ENCODE data around the gene EXOC2. TPM values are rescaled to one million over a fixed set of nuclear protein-coding genes. Genes with fewer than 3 reads are reported as not detected.

The EXOC2 gene
- total RNA-seq, 2 donors from 2014 or later = 13.3 to 14.8 TPM

DNA sequence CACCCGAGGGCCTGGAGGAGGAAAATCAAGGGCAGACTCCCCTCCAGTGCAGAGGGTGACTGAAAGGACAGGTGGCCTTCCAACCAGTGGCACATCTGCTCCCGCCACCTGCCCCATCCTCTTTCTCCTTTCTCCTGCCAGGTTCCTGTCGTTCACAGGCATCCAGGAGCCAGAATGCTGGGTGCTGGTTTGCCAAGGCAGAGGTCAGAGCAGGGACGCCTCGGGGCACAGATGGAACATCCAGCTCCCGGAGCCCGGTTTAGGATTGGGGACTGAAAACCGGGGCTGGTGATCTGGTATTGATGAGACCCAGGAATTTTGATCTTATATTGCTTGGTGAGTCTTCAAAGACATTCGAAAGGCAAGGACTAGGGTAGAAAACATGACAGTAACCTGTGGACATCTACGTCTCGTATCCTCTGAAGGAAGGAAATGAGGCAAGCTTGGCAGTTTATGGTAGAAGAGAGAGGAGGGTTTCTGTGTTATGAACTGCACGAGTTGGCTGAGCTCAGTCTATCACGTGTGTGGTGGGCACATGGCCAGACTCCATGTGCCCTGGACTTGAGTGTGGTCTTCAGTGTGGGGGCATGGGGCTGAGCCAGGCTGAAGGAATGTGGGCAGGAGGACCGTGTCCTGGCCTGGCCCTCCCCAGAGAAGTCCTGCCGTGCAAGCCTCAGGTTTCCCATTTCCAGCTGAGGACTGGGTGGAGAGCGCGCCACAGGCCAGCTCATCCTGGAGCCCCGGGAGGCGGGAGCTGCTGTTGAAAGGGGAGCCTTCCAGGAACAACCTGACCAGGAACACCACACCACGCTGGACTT, 227.2 kb downstream of the EXOC2 start:
- DNase-seq = no peak
- no peak for ATAC-seq
- intact Hi-C loops (cut with DNase I) = no loop called here

DNA sequence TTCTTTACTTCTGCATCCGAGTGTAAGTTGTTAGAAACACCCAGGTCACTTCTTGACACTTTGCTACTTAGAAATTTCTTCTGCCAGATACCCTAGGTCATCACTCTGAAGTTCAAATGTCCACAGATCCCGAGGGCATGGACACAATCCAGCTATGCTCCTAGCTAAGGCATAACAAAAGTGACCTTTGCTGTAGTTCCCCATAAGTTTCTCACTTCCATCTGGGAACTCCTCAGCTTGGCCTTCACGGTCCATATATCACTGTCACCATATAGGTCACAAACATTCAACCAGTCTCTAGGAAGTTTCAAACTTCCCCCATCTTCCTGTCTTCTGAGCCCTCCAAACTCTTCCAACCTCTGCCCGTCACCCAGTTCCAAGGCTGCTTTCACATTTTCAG, 236.1 kb downstream of the EXOC2 start:
- no peak for DNase-seq
- no peak for ATAC-seq
- intact Hi-C loops (cut with DNase I) = no loop called here

DNA sequence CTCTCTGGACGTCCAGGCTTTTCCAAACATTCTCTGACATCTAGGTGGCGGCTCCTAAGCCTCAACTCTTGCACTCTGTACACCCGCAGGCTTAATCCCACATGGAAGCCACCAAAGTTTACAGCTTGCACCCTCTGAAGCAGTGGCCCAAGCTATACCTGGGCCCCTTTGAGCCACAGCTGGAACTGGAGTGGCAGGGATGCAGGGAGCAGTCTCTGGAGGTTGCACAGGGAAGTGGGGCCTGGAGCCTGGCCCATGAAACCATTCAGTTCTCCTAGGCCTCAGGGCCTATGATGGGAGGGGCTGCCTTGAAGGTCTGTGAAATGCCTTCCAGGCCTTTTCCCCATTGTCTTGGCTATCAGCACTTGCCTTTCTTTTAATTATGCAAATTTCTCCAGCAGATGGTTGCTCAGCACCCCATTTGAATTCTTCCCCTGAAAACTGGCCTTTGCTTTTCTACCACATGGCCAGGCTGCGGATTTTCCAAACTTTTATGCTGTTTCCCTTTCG, 236.5 kb downstream of the EXOC2 start:
- intact Hi-C loops (cut with DNase I) = no loop called here
- ATAC-seq (no peak), DNase-seq (no peak)

DNA sequence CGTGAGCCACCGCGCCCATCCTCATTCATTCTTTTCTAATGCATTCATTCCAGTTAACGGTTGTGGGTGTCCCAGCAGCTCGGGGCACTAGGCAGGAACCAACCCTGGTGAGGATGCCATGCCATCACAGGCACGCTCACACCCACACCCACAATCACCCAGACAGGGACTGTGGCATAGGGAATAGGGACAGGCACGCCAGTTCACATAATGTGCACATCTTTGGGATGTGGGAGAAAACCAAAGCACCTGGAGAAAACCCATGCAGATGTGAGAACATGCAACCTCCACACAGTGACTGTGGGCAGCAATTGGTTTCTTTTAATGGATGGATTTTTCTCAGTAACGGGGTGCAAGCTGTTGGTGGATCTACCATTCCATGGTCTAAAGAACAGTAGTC, 237.1 kb downstream of the EXOC2 start:
- intact Hi-C loops (cut with DNase I) = no loop called here
- ATAC-seq (no peak), DNase-seq (no peak)

DNA sequence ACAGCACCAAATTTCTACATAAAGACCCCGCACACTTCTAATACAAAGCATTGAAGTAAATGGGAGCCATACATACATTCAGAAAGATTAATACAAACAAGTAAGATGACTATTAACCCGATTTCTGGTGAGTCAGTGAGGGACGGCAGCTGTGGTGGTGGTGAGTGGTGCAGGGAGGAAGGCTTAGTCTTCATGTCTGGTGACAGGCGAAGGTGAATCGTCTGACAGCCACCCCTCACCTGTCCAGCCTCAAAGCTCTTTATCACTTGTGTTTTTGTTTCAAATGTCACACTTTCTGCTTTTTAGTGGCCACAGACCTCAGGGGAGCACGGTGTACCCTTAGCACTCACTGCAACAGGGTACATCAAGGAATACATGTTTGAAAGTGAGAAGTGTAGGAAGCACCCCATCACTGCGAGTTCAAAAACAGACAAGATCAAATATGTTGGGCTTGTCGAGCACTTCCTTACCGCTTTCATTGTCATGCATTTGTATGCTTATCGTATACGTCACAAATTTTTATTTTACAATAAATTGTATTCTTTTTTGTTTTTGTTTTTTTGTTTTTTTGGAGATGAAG, 237.8 kb downstream of the EXOC2 start:
- no peak for ATAC-seq
- intact Hi-C loops (cut with DNase I) = no loop called here

DNA sequence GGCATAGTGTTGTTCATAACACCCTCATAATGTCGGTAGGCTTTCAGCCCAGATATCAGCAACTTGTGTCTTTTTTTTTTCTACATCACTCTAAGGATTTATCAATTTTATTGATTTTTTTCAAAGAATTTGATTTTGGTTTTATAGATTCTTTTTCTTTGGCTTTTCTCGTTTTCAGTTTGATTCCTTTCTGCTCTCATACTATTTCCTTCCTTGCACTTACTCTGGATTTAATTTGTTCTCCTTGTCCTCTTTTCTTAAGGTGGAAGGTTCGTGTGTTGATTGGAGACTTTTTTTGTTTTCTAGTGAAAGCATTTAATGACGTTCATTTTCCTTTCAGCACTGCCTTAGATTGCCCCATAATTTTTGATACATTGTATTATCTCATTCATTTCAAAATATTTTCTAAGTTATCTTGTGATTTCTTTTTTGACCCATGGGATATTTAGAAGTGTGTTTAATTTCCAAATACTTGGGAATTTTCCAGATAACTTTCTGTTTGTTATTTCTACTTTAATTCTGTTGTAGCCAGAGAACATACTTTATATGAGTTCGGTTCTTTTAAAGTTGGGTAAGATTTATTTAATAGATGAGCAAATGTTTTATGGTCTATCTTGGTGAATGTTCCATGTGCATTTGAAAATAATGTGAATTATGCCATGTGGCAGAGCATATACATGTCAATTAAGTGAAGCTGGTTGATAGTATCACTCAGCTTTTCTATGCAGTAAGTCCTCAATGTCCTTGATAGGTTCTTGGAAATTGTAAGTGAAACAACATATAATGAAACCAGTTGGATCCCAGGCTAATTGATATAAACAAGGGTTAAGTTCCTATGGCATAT, 238.6 kb downstream of the EXOC2 start:
- ATAC-seq (no peak), DNase-seq (no peak)
- intact Hi-C loops (cut with DNase I) = no loop called here

More for the DNA sequence above, 237.8 kb downstream of the EXOC2 start:
- no peak for DNase-seq

DNA sequence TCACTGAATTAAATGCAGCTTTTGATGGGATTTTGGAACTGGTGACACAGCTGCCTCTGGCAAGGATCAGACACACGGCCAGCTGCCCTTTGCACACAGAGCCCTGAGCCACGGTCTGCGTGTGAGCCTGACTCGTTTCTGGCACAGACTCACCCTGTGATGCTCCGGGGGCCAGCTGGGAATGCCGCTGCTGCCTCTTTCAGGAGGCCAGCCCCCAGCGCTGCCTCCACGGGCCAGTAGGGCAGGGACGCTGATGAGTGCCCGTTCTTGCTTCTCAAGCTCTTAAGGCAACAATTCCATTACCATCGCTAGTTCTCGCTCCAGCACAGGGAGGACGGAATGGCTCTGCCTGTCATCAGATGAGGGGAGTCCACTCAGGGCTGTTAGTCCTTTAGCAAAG, 239.8 kb downstream of the EXOC2 start:
- intact Hi-C loops (cut with DNase I) = no loop called here

DNA sequence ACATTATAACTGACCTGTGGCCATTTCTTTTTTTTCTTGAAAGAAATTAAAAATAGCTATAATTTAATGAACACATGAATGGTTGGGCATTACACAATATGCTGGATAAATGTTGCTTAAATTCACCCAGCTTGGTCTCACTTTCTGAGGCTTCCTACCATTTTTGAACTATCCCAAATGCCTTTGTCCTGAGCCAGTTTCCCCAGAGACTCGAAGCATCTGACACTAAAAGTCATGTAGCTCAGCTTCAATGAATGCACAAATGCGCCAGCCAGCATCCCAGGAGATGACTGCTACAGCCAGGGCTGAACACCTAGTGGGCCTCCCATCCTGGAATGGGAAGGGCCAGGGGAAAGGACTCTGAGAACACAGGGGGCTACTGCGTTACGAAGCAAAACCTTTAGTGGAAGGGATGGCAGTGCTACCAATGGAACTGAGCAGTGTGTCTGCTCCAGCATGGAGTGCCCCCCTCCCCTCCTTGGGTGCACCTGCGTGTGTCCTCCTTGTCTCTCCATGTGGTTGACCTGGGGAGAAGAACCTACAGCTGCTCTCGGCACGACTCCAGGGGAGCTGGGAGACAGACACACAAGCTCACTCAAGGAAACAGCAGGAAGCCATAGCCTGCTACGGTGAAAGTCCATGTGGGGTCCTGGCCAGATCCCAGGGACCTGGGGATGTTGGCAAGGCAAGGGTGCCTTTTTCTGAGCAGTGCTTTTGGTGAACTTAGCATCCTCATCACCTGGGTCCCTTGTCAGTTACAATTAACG, 240.5 kb downstream of the EXOC2 start:
- intact Hi-C loops (cut with DNase I) = no loop called here
- ATAC-seq (peak in 1 of 2 donors; percentile 10), DNase-seq (no peak)

More for the DNA sequence above, 239.8 kb downstream of the EXOC2 start:
- ATAC-seq (peak; percentile 34 to 90), DNase-seq (peak; percentile 45)

DNA sequence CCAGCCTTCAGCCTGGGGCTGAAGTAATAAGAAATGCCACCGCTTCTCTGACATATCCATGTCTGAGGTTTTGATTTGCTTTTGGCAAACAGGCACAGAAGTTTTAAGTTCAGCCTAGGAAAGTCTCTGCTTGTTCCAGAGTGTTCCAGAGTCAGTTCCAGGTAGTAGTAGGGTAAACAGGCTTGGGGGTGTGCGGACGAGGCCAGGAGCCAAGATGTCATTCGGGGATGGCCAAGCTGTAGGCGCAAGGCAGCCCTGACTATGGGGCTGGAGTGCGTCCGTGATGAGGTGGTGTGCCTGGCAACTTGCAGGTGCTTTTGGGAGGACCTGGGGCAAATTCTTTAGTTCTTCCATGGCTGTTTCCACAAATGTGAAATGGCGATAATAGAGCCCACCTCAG, 241.1 kb downstream of the EXOC2 start:
- ATAC-seq (no peak), DNase-seq (no peak)

DNA sequence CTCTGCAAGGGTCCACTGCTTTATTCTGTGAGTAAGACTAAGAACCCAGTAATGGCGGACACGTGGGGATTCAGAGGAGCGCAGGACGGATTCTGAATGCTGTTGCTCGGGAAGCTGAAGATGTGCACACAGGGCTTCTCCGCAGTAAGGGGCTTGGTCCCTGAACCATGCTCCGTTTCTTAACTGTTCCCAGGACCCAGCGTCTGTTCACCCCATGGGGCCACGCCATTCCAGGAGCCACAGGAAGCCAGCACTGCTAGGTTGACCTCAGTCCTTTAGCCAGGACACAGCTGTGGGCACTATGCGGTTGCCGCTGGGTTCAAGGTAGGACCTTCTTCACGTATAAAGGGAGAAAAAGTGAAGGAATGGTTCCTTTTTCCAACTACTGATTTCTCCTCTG, 241.6 kb downstream of the EXOC2 start:
- intact Hi-C loops (cut with DNase I) = no loop called here
- ATAC-seq (no peak), DNase-seq (no peak)

More for the DNA sequence above, 241.1 kb downstream of the EXOC2 start:
- intact Hi-C loops (cut with DNase I) = no loop called here

DNA sequence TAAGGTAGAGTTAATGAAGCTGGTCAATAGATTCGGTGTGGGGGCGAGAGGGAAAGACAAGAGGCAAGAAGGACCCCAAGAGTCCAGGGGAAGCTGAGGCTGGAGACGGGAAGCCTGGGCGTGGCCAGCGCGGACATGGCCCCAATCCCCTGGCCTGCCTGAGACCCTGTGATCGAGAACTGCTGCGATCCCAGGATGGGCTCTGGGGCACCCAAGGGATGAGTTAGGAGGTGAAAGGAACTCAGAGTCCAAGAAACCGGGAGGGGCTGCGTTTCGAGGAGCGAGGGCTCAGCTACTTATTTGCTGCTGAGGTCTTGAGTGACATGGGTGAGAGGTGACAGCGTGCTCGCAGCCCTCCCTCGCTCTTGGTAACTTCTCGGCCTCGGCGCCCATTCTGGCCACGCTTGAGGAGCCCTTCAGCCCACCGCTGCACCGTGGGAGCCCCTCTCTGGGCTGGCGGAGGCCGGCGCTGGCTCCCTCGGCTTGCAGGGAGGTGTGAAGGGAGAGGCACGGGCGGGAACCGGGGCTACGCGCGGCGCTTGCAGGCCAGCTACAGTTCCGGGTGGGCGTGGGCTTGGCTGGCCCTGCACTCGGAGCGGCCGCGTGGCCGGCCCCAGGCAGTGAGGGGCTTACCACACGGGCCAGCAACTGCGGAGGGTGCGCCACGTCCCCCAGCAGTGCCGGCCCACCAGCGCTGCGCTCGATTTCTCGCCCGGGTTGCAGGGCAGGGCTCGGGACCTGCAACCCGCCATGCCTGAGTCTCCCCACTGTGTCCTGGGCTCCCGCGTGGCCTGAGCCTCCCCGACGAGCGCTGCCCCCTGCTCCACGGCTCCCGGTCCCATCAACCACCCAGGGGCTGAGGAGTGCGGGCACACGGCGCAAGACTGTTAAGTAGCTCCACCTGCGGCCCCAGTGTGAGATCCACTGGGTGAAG, 243.2 kb downstream of the EXOC2 start:
- ATAC-seq (no peak), DNase-seq (no peak)
- intact Hi-C loops (cut with DNase I) = no loop called here

DNA sequence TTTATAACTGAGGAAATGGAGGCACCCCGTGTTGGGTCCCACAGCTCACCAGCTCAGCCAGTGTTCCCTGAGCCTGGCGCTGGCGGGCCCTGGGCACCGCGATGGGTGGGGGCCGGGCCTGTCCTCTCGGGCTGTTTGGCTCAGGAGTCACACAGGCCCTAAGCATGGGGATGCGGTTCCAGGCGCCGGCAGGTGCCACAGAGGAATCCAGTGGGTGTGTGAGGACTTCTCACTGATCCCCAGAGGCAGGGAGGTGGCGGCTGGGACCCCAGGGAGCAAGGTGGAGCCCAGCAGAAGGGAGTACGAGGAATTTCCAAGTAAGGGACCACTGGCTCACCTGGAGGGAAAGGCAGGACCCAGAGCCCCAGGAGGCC, 243.9 kb downstream of the EXOC2 start:
- intact Hi-C loops (cut with DNase I) = no loop called here
- DNase-seq = no peak
- ATAC-seq = no peak

DNA sequence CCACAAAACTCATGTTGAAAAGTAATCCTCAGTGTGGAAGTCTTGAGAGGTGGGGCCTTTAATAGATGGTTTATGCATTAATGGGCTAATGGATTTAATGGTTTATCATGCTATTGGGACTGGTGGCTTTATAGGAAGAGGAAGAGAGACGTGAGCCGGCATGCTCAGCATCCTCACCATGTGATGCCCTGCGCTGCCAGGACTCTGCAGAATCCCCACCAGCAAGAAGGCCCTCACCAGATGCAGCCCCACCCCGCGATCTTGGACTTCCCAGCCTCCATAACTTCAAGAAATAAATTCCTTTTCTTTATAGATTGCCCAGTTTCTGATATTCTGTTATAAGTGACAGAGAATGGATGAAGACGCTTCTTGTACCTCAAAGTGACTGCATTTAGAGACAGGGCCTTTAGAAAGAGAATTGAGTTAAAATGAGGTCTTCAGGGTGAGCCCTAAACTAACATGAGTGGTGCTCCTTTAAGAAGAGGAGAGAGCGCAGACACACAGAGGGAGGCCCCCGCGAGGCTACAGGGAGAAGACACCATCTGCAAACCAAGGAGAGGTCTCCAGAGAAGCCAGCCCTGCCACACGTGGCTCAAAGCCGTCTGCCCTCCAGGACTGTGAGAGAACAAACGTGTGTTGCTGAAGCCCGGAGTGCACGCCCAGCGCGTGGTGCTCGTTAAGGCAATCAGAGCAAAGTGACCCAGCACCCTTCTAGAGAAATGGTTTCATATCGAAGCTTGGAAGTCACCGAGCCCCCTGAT, 244.5 kb downstream of the EXOC2 start:
- DNase-seq (no peak), ATAC-seq (no peak)
- intact Hi-C loops (cut with DNase I) = no loop called here

DNA sequence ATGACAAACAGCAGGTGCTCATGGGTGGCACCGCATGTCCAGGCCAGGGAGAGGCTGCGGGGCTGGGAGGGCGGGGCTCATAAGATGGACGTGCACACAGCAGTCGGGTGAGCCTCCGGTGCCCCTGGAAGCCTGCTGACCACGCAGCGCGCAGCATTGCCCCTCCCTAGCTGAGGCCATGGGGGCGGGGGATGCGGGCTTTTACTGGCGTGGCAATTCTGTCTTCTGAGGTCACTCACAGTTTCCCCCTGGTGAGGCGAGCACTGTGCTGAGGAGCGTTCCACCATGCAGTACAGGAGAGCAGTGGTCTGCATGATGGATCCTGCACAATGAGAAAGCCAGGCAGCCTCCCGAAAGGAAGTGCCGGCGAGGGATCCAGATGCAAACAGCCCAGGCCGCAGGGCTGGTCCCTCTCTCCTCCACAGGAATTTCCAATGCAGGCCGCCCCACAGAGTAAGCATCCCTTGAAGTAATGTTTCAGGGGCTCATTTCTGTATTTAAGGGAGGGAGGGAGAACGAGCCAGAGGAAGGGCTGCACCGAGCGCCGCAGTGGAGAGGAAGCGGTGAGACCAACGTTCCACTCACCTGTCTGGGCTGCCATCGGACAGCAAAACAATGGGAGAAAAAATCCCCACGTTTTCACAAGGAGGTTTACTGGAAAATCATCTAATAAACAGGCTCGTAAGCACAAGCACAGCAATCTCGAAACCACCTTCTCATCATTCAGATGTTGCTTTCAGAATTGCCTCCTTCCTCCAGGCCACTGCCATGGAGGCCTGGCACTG, 245.4 kb downstream of the EXOC2 start:
- DNase-seq (no peak), ATAC-seq (no peak)
- intact Hi-C loops (cut with DNase I) = no loop called here

DNA sequence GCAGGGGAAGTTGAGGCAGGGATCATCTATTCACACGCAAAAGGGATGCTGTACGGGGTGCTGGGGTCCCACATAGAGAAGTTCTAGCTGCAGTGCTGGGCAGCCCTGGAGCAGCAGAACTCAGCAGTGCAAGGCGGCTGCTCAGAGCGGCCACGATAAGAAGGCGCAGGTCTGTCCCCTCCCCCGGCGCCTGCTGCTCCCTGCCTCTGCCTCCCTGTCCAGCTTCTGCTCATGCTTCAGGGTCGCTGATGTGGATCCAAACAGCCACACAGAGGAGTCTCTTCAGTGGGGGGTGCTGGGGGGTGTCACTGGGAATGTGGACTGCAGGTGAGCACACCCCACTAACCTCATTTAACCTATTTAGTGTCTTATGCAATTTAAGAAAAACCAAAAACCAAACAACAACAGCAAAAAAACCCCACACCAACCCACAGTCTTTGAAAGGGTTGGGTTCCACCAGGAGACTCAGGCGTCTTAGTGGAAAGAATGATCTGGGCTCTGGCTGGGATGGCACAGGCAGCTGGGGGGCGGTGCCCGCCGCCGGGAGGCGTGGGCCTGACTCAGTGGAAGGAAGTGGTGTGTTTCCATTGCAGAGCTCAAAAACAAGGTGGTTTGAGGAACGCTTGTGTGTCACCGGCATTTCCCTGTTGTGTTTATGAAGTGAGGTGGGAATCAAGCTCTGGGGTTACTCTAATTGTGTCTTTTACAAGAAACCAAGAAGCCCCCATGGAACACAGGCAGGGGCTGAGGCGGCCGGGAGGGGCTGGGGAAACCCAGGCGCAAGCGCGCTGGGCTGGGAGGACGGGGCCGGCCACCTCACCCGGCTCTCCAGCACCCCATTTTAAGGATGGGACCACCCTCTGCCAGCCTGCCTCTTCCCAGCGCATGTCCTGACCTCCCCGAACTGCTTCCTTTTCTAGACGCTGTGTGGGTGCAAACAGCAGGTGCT, 246.2 kb downstream of the EXOC2 start:
- intact Hi-C loops (cut with DNase I) = no loop called here
- ATAC-seq = peak in 1 of 2 donors; percentile 59

More for the DNA sequence above, 246.2 kb downstream of the EXOC2 start:
- DNase-seq = no peak

All from left cardiac atrium (tissue), 4 donors.